Stimulated activated naive B cell treated with anti-CD40 and anti-IgM and Interleukin-4, amounts not matched to agents 10 μg/mL and 1 μg/mL and 100 μg/mL, for 72 hours (primary cell): ENCODE measurements around the gene KRTAP5-8.
"Not testable (repeated sequence)": the region's sequence is repeated elsewhere in the genome, so short reads cannot be mapped to it uniquely, and the experiment has no call there.

ENCODE experiments used
- ATAC-seq, 2 donors: fragments of 150-1000 bp; cut with Tn5 transposase; replicated peaks; 2 replicates each; pipeline ENCODE4 v1.10.0; 2021; ENCODE audit warnings: moderate library complexity in 1 of 2
- DNase-seq: peaks from one replicate; pipeline ENCODE4 v3.0.0; 2021
- H3K27ac Mint-ChIP-seq: one replicate; pipeline ENCODE4 v1.8.0; 2022; ENCODE audit warnings: mild to moderate bottlenecking, mixed read lengths
- H3K27me3 Mint-ChIP-seq, 2 donors: one replicate each; pipeline ENCODE4 v1.8.0; 2022; ENCODE audit warnings: mixed read lengths in 2 of 2
- H3K36me3 Mint-ChIP-seq, 2 donors: one replicate each; pipeline ENCODE4 v1.8.0; 2022; ENCODE audit warnings: mixed read lengths in 2 of 2, mild to moderate bottlenecking in 1 of 2
- H3K4me1 Mint-ChIP-seq, 2 donors: one replicate each; pipeline ENCODE4 v1.8.0; 2022; ENCODE audit warnings: mixed read lengths in 2 of 2, mild to moderate bottlenecking in 1 of 2
- H3K4me3 Mint-ChIP-seq, 2 donors: one replicate each; pipeline ENCODE4 v1.8.0; 2022; ENCODE audit warnings: mild to moderate bottlenecking in 2 of 2, mixed read lengths in 2 of 2, moderate library complexity in 1 of 2
- H3K9me3 Mint-ChIP-seq, 2 donors: one replicate each; pipeline ENCODE4 v1.8.0; 2022; ENCODE audit warnings: mixed read lengths in 2 of 2, mild to moderate bottlenecking in 1 of 2

Gene KRTAP5-8

GRCh38 chr11:71581826-71582225 lies 44.0 kb downstream of the KRTAP5-8 start:
- DNase-seq (no peak), ATAC-seq (no peak)
- H3K36me3 Mint-ChIP-seq, result no peaks in the 10 kb centered on the region
- H3K9me3 Mint-ChIP-seq, result no peaks in the 10 kb centered on the region
- no peak overlapping the region for H3K4me3 Mint-ChIP-seq
- no peak overlapping the region for H3K27ac Mint-ChIP-seq
- H3K4me1 Mint-ChIP-seq, result peaks cover 3 to 7% of the 10 kb centered on the region in 2 donors
- H3K27me3 Mint-ChIP-seq, result peaks cover 40 to 49% of the 10 kb centered on the region in 2 donors

- DNase-seq (no peak), ATAC-seq (no peak)
- peaks cover 3 to 7% of the 10 kb centered on the region in 2 donors for H3K4me1 Mint-ChIP-seq
- H3K36me3 Mint-ChIP-seq, result no peaks in the 10 kb centered on the region
- H3K27me3 Mint-ChIP-seq, result peaks cover 40 to 49% of the 10 kb centered on the region in 2 donors
- H3K4me3 Mint-ChIP-seq, result no peak within 1 kb of the TSS
- no peaks in the 10 kb centered on the region for H3K9me3 Mint-ChIP-seq
- H3K27ac Mint-ChIP-seq, result no peak within 1 kb of the TSS
These were observed 44.6 kb downstream of the KRTAP5-8 start, which contains the start of gene KRTAP5-11 for GRCh38 chr11:71582309-71582895. KRTAP5-11 (minus strand) TSS chr11:71582875; CDS start chr11:71582837, 38 bp downstream.

- not testable (repeated sequence) for H3K9me3 Mint-ChIP-seq, H3K4me3 Mint-ChIP-seq, H3K36me3 Mint-ChIP-seq, ATAC-seq, DNase-seq, H3K27ac Mint-ChIP-seq, H3K4me1 Mint-ChIP-seq
- peaks cover 40 to 49% of the 10 kb centered on the region in 2 donors for H3K27me3 Mint-ChIP-seq
These were observed 45.1 kb downstream of the KRTAP5-8 start for GRCh38 chr11:71582969-71583368.

GRCh38 chr11:71585673-71586072 lies 47.8 kb downstream of the KRTAP5-8 start:
- not testable (repeated sequence) for H3K9me3 Mint-ChIP-seq, DNase-seq, H3K4me3 Mint-ChIP-seq, ATAC-seq, H3K36me3 Mint-ChIP-seq, H3K27ac Mint-ChIP-seq, H3K4me1 Mint-ChIP-seq
- H3K27me3 Mint-ChIP-seq, result peaks cover 34 to 41% of the 10 kb centered on the region in 2 donors

- DNase-seq, ATAC-seq, H3K4me3 Mint-ChIP-seq, H3K4me1 Mint-ChIP-seq, H3K36me3 Mint-ChIP-seq, H3K9me3 Mint-ChIP-seq, H3K27ac Mint-ChIP-seq: not testable (repeated sequence)
- peaks cover 18% of the 10 kb centered on the region in 2 donors for H3K27me3 Mint-ChIP-seq
These were observed 50.5 kb downstream of the KRTAP5-8 start for GRCh38 chr11:71588314-71588713.
